Measurements from ENCODE around the gene TMPRSS7.

Gene TMPRSS7

GRCh38 chr3:112086875-112087524, 52.5 kb downstream of the TMPRSS7 start:
- CTCF ChIA-PET: interaction anchor here (0.5 to 2.3 kb wide), 2 partner anchors 14 to 24 kb away, joined by 3 to 5 read pairs; no protein-coding TSS in a partner anchor
- no peaks in the 10 kb centered on the region for H3K36me3 Mint-ChIP-seq
- peaks cover 58% of the 10 kb centered on the region for H3K4me1 Mint-ChIP-seq
- no peaks in the 10 kb centered on the region for H3K9me3 Mint-ChIP-seq
- peaks cover 22% of the 10 kb centered on the region for H3K27me3 Mint-ChIP-seq
- peak overlapping the region; percentile 69 for H3K4me3 Mint-ChIP-seq
- DNase-seq: no peak
- no peak overlapping the region for H3K27ac Mint-ChIP-seq

DNA sequence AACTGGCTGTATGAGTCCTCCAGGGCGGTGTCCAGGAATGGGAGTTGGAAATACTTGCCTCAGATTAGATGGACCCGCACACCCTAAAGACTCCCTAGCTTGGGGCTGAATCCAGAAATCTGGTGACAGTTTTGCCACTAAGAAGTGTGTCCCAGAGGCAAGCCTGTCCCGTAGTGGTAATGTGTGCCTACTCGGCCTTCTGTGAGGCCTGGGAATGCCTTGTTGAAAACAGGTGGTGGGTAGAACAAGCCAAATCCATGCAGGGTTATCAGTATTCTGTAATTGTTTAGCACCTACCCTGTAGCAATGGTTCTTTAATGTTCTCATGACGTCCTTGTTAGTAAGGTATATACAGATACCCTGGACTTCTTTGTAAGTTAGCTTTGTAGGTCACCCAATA, 53.2 kb downstream of the TMPRSS7 start:
- Mint-ChIP-seq H3K36me3 (peaks cover 2% of the 10 kb centered on the region), H3K9me3 (no peaks in the 10 kb centered on the region), H3K27ac (no peak overlapping the region), H3K4me1 (peaks cover 65% of the 10 kb centered on the region), H3K4me3 (peak overlapping the region; percentile 69), H3K27me3 (peaks cover 22% of the 10 kb centered on the region)
- no peak for DNase-seq
- CTCF ChIA-PET: interaction anchor here (1.2 to 2.3 kb wide), 2 partner anchors 24 to 98 kb away, joined by 3 to 5 read pairs; no protein-coding TSS in a partner anchor

DNA sequence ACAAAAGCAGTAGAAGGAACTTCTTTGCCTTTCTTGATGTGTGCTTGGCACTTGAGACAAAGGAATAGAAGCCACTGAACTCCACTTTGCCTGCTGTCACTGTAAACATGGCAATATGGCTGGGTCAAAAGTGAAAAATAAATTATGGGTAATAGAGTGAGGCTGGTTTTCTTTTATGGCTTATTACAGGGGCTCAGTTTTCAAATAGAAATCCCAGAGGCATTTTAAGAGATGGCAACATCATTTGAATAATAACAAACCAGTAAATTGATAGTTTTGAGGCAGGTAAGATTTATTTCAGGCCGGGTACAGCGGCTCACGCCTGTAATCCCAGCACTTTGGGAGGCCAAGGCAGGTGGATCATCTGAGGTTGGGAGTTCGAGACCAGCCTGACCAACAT, 54.4 kb downstream of the TMPRSS7 start:
- Mint-ChIP-seq H3K4me3 (no peak overlapping the region), H3K9me3 (no peaks in the 10 kb centered on the region), H3K27me3 (peaks cover 22% of the 10 kb centered on the region), H3K27ac (no peak overlapping the region), H3K4me1 (peaks cover 72% of the 10 kb centered on the region), H3K36me3 (peaks cover 2% of the 10 kb centered on the region)
- no peak for DNase-seq
- CTCF ChIA-PET: interaction anchor here (2.3 kb wide), 1 partner anchor 22 kb away, joined by 5 read pairs; no protein-coding TSS in a partner anchor

DNA sequence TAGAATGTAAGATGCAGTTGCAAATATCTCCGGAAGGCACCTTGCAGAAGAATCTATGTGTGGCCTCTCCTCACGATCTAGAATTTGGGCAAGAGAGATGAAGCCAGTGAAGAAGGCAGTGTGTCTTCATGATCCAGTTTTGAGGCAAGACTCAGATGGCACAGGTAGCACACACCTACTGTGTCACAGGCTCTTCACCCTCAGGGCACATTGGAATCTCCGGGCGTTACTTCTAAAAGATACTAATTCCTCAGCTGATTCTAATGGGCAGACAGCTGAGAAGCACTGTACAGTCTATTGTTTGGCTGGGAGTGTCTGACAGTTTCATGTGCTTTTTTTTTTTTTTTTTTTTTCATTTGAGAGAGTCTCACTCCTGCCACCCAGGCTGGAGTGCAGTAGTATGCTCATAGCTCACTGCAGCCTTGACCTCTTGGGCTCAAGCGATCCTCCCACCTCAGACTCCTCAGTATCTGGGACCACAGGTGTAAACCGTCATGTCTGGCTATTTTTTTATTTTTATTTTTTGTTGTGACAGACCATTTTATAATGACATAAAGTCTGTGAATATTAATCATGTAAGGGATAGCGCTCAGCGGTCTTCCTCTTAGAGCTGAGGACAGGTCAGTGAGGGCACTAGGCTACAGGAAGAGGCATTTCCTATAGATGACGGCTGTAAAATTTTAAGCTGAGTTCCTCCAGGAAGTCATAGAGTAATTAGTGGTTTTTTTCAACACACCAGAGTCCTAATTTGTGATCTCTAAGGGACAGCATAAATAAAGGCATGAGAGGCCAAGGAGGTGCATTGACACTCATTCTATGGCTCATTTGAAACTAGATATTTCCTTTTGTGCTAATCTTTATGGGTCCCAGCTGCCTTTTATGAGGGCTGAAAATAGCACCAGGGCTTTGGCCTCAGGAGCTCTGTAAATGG, 55.7 kb downstream of the TMPRSS7 start:
- CTCF ChIA-PET: no interaction called here
- Mint-ChIP-seq H3K27ac (no peak overlapping the region), H3K27me3 (peaks cover 22% of the 10 kb centered on the region), H3K36me3 (peaks cover 5% of the 10 kb centered on the region), H3K4me3 (no peak overlapping the region), H3K4me1 (peaks cover 69% of the 10 kb centered on the region), H3K9me3 (no peaks in the 10 kb centered on the region)
- DNase-seq: no peak

DNA sequence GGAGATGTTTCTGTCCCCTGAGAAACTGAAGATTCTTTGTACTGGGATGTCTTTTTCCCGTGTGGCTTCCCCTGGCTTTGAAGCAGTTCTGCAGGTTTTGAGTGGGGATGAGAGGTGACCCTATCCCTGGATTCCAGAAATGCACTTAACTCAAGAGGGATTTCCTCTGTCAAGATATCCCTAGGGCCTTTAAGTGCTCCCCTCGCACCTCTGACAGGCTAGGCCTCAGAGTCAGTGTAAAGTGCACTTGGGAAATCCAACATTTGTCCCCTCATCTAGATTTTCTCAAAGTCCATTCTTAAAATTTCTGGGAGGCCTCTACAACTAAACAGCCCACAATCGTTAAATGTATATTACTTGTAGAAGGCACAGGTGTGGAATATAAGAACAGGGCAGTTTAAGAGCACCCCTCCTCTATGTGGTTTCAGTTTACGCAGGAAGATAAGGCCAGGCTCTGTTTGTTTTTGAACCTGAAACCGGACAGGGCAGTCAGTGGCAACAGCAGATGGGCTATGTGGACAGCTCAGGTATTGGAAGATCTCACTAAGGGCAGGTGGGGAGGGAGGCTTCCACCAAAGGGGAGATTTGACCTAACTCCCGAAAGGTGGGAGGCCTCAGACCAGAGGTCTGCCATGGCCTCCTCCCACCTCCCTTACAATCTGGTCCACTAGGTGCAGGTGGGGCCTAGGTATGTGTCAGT, 56.5 kb downstream of the TMPRSS7 start:
- no peak for DNase-seq
- Mint-ChIP-seq H3K27ac (no peak overlapping the region), H3K9me3 (no peaks in the 10 kb centered on the region), H3K27me3 (peaks cover 18% of the 10 kb centered on the region), H3K4me3 (no peak overlapping the region), H3K36me3 (peaks cover 10% of the 10 kb centered on the region), H3K4me1 (peaks cover 62% of the 10 kb centered on the region)
- CTCF ChIA-PET: no interaction called here

GRCh38 chr3:112092496-112093179, 58.1 kb downstream of the TMPRSS7 start:
- peak overlapping the region; percentile 29 for H3K27ac Mint-ChIP-seq
- CTCF ChIA-PET: interaction anchor here (0.5 to 2.1 kb wide), 3 partner anchors 19 to 407 kb away, joined by 3 to 5 read pairs (median 4); partner anchors contain the start of gene BTLA
- H3K9me3 Mint-ChIP-seq: no peaks in the 10 kb centered on the region
- H3K4me3 Mint-ChIP-seq: no peak overlapping the region
- no peak for DNase-seq
- peaks cover 11% of the 10 kb centered on the region for H3K36me3 Mint-ChIP-seq
- peaks cover 48% of the 10 kb centered on the region for H3K4me1 Mint-ChIP-seq
- H3K27me3 Mint-ChIP-seq: peaks cover 4% of the 10 kb centered on the region

DNA sequence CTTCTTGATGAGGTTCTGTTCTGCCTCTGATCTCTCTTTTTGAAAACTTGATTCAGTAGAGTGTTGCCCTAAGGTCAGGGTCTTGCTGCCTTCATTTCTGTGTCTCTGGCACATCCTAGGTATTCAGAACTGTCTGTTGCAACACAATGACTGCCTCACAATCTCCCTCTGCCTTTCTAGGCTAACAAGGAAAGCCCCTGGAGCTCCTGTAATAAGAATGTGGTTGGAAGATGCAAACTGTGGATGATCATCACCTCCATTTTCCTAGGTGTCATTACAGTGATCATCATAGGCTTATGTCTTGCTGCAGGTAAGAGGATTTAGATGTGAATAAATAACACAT, 58.6 kb downstream of the TMPRSS7 start:
- Mint-ChIP-seq H3K4me3 (no peak overlapping the region), H3K27ac (peak overlapping the region; percentile 1)
- CTCF ChIA-PET: interaction anchor here (0.5 to 2.1 kb wide), 3 partner anchors 18 to 406 kb away, joined by 3 to 5 read pairs (median 4); partner anchors contain the start of gene BTLA

DNA sequence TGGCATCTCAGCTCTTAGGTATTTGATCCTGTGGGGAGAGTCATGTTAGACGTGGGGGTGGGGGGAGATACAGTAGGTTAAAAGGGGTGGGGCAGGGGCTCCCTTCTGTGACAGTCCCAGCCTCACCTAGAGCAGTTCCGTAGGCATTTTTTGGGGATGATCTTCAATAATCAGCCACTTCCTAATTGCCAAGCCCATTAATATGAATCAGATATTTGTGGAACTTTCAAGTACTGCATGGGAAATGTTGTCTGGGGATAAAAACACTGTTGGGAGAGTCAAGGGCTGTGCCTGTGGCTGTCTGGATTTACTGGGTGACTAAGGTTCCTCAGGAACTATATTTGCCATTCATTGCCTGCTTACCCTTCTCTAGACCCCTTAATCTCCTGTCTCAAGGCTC, 61.2 kb downstream of the TMPRSS7 start:
- H3K4me3 Mint-ChIP-seq: no peak overlapping the region
- CTCF ChIA-PET: no interaction called here
- no peaks in the 10 kb centered on the region for H3K9me3 Mint-ChIP-seq
- H3K36me3 Mint-ChIP-seq: peaks cover 14% of the 10 kb centered on the region
- H3K4me1 Mint-ChIP-seq: peaks cover 23% of the 10 kb centered on the region
- no peaks in the 10 kb centered on the region for H3K27me3 Mint-ChIP-seq
- H3K27ac Mint-ChIP-seq: no peak overlapping the region
- no peak for DNase-seq

More for the DNA sequence above, 58.6 kb downstream of the TMPRSS7 start:
- Mint-ChIP-seq H3K27me3 (peaks cover 4% of the 10 kb centered on the region), H3K4me1 (peaks cover 42% of the 10 kb centered on the region), H3K9me3 (no peaks in the 10 kb centered on the region), H3K36me3 (peaks cover 11% of the 10 kb centered on the region)
- DNase-seq: no peak

DNA sequence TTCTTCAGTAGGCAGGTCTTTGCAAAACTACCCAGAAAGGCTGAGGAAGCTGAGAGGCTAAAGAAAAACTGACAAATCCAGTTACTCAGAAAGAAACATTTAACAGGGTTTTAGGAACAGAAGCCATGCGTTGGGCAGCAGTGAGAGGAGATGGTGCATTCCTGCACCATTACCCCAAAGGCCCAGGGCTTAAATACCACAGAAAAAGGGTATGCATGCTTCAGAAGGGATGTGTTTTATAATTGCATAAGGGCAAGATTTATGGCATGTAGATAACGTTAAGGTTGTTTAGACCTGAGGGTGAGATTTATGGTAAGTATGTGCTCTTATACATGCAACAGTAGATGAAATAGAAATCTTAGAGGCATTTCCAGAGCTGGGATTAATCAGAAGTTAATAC, 61.6 kb downstream of the TMPRSS7 start:
- Mint-ChIP-seq H3K4me1 (peaks cover 19% of the 10 kb centered on the region), H3K36me3 (peaks cover 14% of the 10 kb centered on the region), H3K4me3 (no peak overlapping the region), H3K27me3 (no peaks in the 10 kb centered on the region), H3K9me3 (no peaks in the 10 kb centered on the region), H3K27ac (no peak overlapping the region)
- no peak for DNase-seq
- CTCF ChIA-PET: no interaction called here

DNA sequence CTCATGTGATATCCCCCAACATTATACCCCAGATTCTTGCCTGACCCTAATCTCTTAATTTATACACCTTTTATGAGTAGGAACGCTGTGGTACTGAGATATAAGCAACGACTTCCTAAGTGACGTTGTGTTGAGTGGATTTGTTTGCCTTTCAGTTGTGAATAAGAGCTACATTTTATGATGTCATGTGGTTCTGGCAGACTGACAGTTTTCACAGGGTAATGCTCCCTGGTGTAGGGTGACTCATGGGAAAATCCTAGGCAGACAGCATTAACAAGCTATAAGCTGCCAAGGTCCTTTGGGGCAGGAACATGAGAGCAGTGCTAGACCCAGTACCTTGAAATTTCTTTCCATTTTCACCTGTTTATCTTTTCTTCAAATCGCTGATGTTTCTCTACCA, 62.8 kb downstream of the TMPRSS7 start:
- no peak for DNase-seq

GRCh38 chr3:112101916-112102315, 67.4 kb downstream of the TMPRSS7 start:
- no peak for DNase-seq
- no peak overlapping the region for H3K4me3 Mint-ChIP-seq
- H3K27me3 Mint-ChIP-seq: no peaks in the 10 kb centered on the region
- H3K4me1 Mint-ChIP-seq: no peaks in the 10 kb centered on the region
- no peak overlapping the region for H3K27ac Mint-ChIP-seq
- H3K36me3 Mint-ChIP-seq: peaks cover 3% of the 10 kb centered on the region
- CTCF ChIA-PET: no interaction called here
- no peaks in the 10 kb centered on the region for H3K9me3 Mint-ChIP-seq

More for the DNA sequence above, 62.8 kb downstream of the TMPRSS7 start:
- peaks cover 12% of the 10 kb centered on the region for H3K4me1 Mint-ChIP-seq
- no peak overlapping the region for H3K4me3 Mint-ChIP-seq
- no peaks in the 10 kb centered on the region for H3K9me3 Mint-ChIP-seq
- H3K36me3 Mint-ChIP-seq: peaks cover 14% of the 10 kb centered on the region
- no peaks in the 10 kb centered on the region for H3K27me3 Mint-ChIP-seq
- H3K27ac Mint-ChIP-seq: no peak overlapping the region
- CTCF ChIA-PET: interaction anchor here (1.6 kb wide), 1 partner anchor 14 kb away, joined by 8 read pairs; no protein-coding TSS in a partner anchor

- H3K36me3 Mint-ChIP-seq: no peaks in the 10 kb centered on the region
- no peak for DNase-seq
- CTCF ChIA-PET: no interaction called here
- no peak overlapping the region for H3K27ac Mint-ChIP-seq
- H3K27me3 Mint-ChIP-seq: no peaks in the 10 kb centered on the region
- H3K9me3 Mint-ChIP-seq: no peaks in the 10 kb centered on the region
- H3K4me3 Mint-ChIP-seq: no peak overlapping the region
- no peaks in the 10 kb centered on the region for H3K4me1 Mint-ChIP-seq
These were observed 70.2 kb downstream of the TMPRSS7 start for GRCh38 chr3:112104774-112105173.

DNA sequence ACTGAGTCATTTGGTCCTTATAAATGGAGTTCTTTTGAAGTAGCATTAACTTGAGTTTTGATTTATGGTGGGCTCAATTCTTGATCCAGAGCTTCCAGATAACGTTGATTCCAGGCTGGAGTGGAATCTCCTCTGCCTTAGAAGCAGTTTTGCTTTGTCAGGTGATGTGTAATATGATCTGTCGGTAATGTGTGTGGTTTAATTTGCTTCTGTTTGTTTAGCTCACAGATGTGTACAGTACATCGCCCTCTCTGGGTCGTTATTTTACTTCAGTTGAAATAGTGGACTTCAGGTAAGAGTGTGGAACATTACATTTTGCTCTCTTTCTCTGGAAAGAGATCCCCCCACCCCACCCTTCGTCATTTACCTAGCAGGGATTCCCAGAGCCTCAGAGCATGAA, 74.8 kb downstream of the TMPRSS7 start:
- H3K27ac Mint-ChIP-seq: no peak overlapping the region
- DNase-seq: no peak

More for the DNA sequence above, 74.8 kb downstream of the TMPRSS7 start:
- Mint-ChIP-seq H3K36me3 (no peaks in the 10 kb centered on the region), H3K9me3 (no peaks in the 10 kb centered on the region), H3K4me1 (peaks cover 10% of the 10 kb centered on the region), H3K4me3 (no peak overlapping the region), H3K27me3 (no peaks in the 10 kb centered on the region)
- CTCF ChIA-PET: interaction anchor here (0.6 to 4.0 kb wide), 4 partner anchors 9 to 184 kb away, joined by 3 to 40 read pairs (median 4); partner anchors contain the start of genes GCSAM and SLC9C1
